ENCODE measurements around the gene DNAJA2. TPM values are rescaled to one million over a fixed set of nuclear protein-coding genes. Genes with fewer than 3 reads are reported as not detected.

The DNAJA2 gene
- total and polyA plus RNA-seq, 9 of the 15 experiments (the other 6 are each of a cell fraction or from before 2014, with no cell fraction given), result 24.1 to 75.9 (median 50.7) TPM

- TF ChIP-seq CEBPZ (IDR thresholded peaks at IDR 0.05; ENCODE audit: borderline replicate concordance, low read depth, low read length) (no peak), MCM5 (IDR thresholded peaks at IDR 0.05; ENCODE audit: low read depth) (no peak), ZBTB40 (IDR thresholded peaks at IDR 0.05) (no peak), ZBTB40 (CRISPR knock-in tag; IDR thresholded peaks at IDR 0.05) (no peak; the same call in 1 of the 2 replicates), BRCA1 (IDR thresholded peaks at IDR 0.05) (no peak), BRCA1 (CRISPR knock-in tag; IDR thresholded peaks at IDR 0.05) (no peak), SNRNP70 (optimal IDR thresholded peaks at IDR 0.05; ENCODE audit: low read depth, low read length) (no peak), NFIC (IDR thresholded peaks at IDR 0.05) (no peak), USF2 (CRISPR knock-in tag; IDR thresholded peaks at IDR 0.05) (no peak), ZSCAN29 (IDR thresholded peaks at IDR 0.05) (no peak), SFPQ (IDR thresholded peaks at IDR 0.05; ENCODE audit: low read depth, low read length) (no peak)
Observed at GRCh38 chr16:46973207-46973995, at the start of gene DNAJA2 (continued).
